ENCODE measurements around the gene CD82. TPM values are rescaled to one million over a fixed set of nuclear protein-coding genes. Genes with fewer than 3 reads are reported as not detected.

CD82 gene
- total and polyA plus RNA-seq, 2 of the 8 experiments (the other 6 are each of a cell fraction or from before 2014, with no cell fraction given) = 7.9 to 10.3 TPM

DNA sequence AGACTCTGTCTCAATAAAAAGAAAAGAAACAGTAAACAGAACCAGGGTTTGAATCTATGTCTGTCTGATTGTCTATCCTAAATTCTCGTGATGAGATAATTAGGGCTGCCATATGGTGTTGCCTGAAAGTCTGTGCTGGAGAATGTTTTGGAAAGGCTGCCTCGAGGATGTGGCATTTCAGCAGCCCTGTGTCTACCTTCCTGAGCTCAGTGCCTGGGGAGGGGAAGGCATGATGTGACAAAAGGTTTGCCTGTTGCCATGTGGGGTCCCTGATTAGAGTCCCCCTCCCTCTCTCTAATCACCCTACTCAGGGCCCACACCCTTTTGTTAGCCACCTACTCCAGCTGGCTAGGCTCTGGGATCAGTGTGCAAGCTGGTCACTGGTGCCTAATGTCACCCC is 15.2 kb downstream of the CD82 start:
- Histone ChIP-seq H3K14ac (ENCODE audit: insufficient read length) (no peak overlapping the region), H3K9ac (replicated peaks in 1 of 4; ENCODE audit: extremely low read depth in 1 of 4, low read depth in 3 of 4, low read length in 3 of 4) (no peak overlapping the region), H3K36me3 (ENCODE audit: control insufficient read depth in 2 of 4, insufficient read depth in 4 of 4, low read length in 3 of 4) (no peaks in the 10 kb centered on the region; a peak in 1 of 8 replicates), H4K20me1 (replicated peaks in 1 of 2; ENCODE audit: control insufficient read depth in 1 of 2, insufficient read depth in 2 of 2, low read length in 2 of 2) (no peaks in the 10 kb centered on the region), H3K27me3 (replicated peaks in 1 of 4; ENCODE audit: control insufficient read depth in 3 of 4, extremely low read depth in 1 of 4, insufficient read depth in 3 of 4, low read length in 3 of 4) (no peaks in the 10 kb centered on the region), H2AK5ac (ENCODE audit: low read depth, low read length) (no peak overlapping the region), H3K4me2 (ENCODE audit: insufficient read depth in 1 of 2, low read depth in 2 of 2, low read length in 2 of 2) (no peak overlapping the region), H2BK20ac (ENCODE audit: low read length) (no peak overlapping the region), H2BK120ac (replicated peaks; ENCODE audit: low read depth, low read length) (no peak overlapping the region), H3K79me1 (ENCODE audit: low read depth, low read length) (no peaks in the 10 kb centered on the region; the same call in 1 of the 2 replicates), H3K79me2 (ENCODE audit: control insufficient read depth in 1 of 2, insufficient read depth in 2 of 2, low read length in 2 of 2) (no peaks in the 10 kb centered on the region), H3K56ac (replicated peaks; ENCODE audit: insufficient read length, low read depth, low read length) (no peak overlapping the region), H3K23me2 (ENCODE audit: low read depth, low read length) (no peaks in the 10 kb centered on the region), H4K8ac (ENCODE audit: extremely low read depth, insufficient read depth, low read length) (no peak overlapping the region), H3K23ac (ENCODE audit: insufficient read length) (no peak overlapping the region), H3K4ac (replicated peaks; ENCODE audit: insufficient read length, low read depth, low read length) (no peak overlapping the region), H4K91ac (replicated peaks; ENCODE audit: insufficient read length, low read length) (no peak overlapping the region), H3K18ac (ENCODE audit: extremely low read depth, low read length) (no peak overlapping the region), H3K9me3 (ENCODE audit: insufficient read depth in 2 of 2, low read depth in 1 of 2, low read length in 1 of 2) (no peaks in the 10 kb centered on the region), H2AFZ (ENCODE audit: low read length) (no peak overlapping the region), H2BK15ac (ENCODE audit: low read length) (no peak overlapping the region), H2BK5ac (ENCODE audit: low read depth, low read length) (no peak overlapping the region), H4K5ac (ENCODE audit: insufficient read length, low read depth, low read length) (no peak overlapping the region), H3K4me3 (ENCODE audit: extremely low read depth in 1 of 4, insufficient read depth in 2 of 4, low read depth in 3 of 4, low read length in 4 of 4) (no peak overlapping the region), H3K27ac (ENCODE audit: low read depth, low read length) (no peak overlapping the region), H3K4me1 (replicated peaks in 1 of 4; ENCODE audit: control insufficient read depth in 3 of 4, insufficient read depth in 4 of 4, low read length in 3 of 4) (peaks cover 0 to 2% (median 0%) of the 10 kb centered on the region in 4 experiments; a peak in 2 of 7 replicates), H2BK12ac (ENCODE audit: low read depth, low read length) (no peak overlapping the region)
- FAIRE-seq = no peak
- WGBS, 2 experiments (ENCODE audit: extremely low coverage in 1 of 2, insufficient coverage in 1 of 2, insufficient read length in 1 of 2, insufficient replicate concordance in 2 of 2, low coverage in 1 of 2, low lambda C conversion rate in 2 of 2, missing lambda C conversion rate in 1 of 2) = 68% methylated on average over 2 of the region's 2 CpGs; no CpG with 5 or more reads in 1 of the 2 experiments
- ChIA-PET CTCF (ENCODE audit: partially characterized antibody) (interaction anchor here (1.5 to 2.0 kb wide), 4 partner anchors 14 to 40 kb away, joined by 4 to 9 read pairs (median 4); no protein-coding TSS in a partner anchor), POLR2A (ENCODE audit: partially characterized antibody) (no interaction called here)
- no peak for DNase-seq (ENCODE audit: low read depth in 1 of 2, low spot score in 2 of 2)
- TF ChIP-seq YY1 (IDR thresholded peaks at IDR 0.05; ENCODE audit: low read depth, low read length) = no peak
- no peak for TF ChIP-seq BACH1 (IDR thresholded peaks at IDR 0.05; ENCODE audit: low read length)
- TF ChIP-seq PHF8 (conservative IDR thresholded peaks at IDR 0.05; ENCODE audit: low read depth, low read length) = no peak
- TF ChIP-seq, protein P1, sequence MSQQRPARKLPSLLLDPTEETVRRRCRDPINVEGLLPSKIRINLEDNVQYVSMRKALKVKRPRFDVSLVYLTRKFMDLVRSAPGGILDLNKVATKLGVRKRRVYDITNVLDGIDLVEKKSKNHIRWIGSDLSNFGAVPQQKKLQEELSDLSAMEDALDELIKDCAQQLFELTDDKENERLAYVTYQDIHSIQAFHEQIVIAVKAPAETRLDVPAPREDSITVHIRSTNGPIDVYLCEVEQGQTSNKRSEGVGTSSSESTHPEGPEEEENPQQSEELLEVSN (IDR thresholded peaks at IDR 0.05) = no peak
- no peak for TF ChIP-seq POLR2A (IDR thresholded peaks at IDR 0.05; ENCODE audit: control extremely low read depth in 1 of 2, low read depth in 2 of 2, low read length in 2 of 2)
- TF ChIP-seq SAP30 (IDR thresholded peaks at IDR 0.05; ENCODE audit: insufficient read depth, insufficient replicate concordance, low read length) = no peak
- no peak for TF ChIP-seq RXRA (IDR thresholded peaks at IDR 0.05; ENCODE audit: insufficient read depth, low read depth, low read length)
- TF ChIP-seq FOSL1 (IDR thresholded peaks at IDR 0.05; ENCODE audit: insufficient read depth, low read depth, low read length) = no peak
- TF ChIP-seq SIRT6 (IDR thresholded peaks at IDR 0.05; ENCODE audit: low read length) = no peak
- no peak for TF ChIP-seq RFX5 (IDR thresholded peaks at IDR 0.05; ENCODE audit: borderline replicate concordance, low read depth, low read length)
- TF ChIP-seq SP4 (IDR thresholded peaks at IDR 0.05; ENCODE audit: low read length) = no peak
- TF ChIP-seq SUZ12 (IDR thresholded peaks at IDR 0.05; ENCODE audit: low read length) = no peak
- TF ChIP-seq ZNF274 (IDR thresholded peaks at IDR 0.05; ENCODE audit: borderline replicate concordance, extremely low read depth, low read length) = no peak
- TF ChIP-seq CBX8 (IDR thresholded peaks at IDR 0.05; ENCODE audit: borderline replicate concordance, low read depth, low read length) = no peak
